Neural crest cell (in vitro differentiated cells): ENCODE results near the gene NFATC3. TPM values are rescaled to one million over a fixed set of nuclear protein-coding genes. Genes with fewer than 3 reads are reported as not detected.
"Not testable (repeated sequence)": the region's sequence is repeated elsewhere in the genome, so short reads cannot be mapped to it uniquely, and the experiment has no call there.

ENCODE experiments used
- DNase-seq: peaks from one replicate; pipeline ENCODE4 v3.0.0; 2021; ENCODE audit warnings: low read depth, mixed read lengths, low spot score
- H3K27ac Mint-ChIP-seq: one replicate; pipeline ENCODE4 v1.8.0; 2021; ENCODE audit warnings: mild to moderate bottlenecking, mixed read lengths; ENCODE audit not compliant: unreplicated experiment
- H3K27me3 Mint-ChIP-seq: 2 replicates; pipeline ENCODE4 v1.8.0; 2021; ENCODE audit warnings: low read depth, mild to moderate bottlenecking, mixed read lengths
- H3K36me3 Mint-ChIP-seq: 2 replicates; pipeline ENCODE4 v1.8.0; 2021; ENCODE audit warnings: low read depth, mild to moderate bottlenecking, mixed read lengths
- H3K4me1 Mint-ChIP-seq: 2 replicates; pipeline ENCODE4 v1.8.0; 2021; ENCODE audit warnings: mixed read lengths
- H3K4me3 Mint-ChIP-seq: one replicate; pipeline ENCODE4 v1.8.0; 2021; ENCODE audit warnings: mild to moderate bottlenecking, mixed read lengths
- H3K9me3 Mint-ChIP-seq: 2 replicates; pipeline ENCODE4 v1.8.0; 2021; ENCODE audit warnings: mixed read lengths
- total RNA-seq: library from RNA; stranded (reverse); gene quantifications from 2 replicates; pipeline ENCODE4 v1.2.1, GENCODE V29; 2021
- TF ChIP-seq, protein P1 (sequence below): fragments of 200-600 bp; sonication (generic); conservative IDR thresholded peaks from 2 replicates; pipeline ENCODE4 v1.5.0; 2021; ENCODE audit warnings: antibody characterized with exemption, mild to moderate bottlenecking

Gene NFATC3
- total RNA-seq, 1 donor from 2014 or later = 64.9 TPM

GRCh38 chr16:68162413-68162812, 77.2 kb downstream of the NFATC3 start:
- no peaks in the 10 kb centered on the region for H3K4me1 Mint-ChIP-seq
- peaks cover 22% of the 10 kb centered on the region for H3K36me3 Mint-ChIP-seq
- peaks cover 3% of the 10 kb centered on the region for H3K9me3 Mint-ChIP-seq
- no peak overlapping the region for H3K4me3 Mint-ChIP-seq
- DNase-seq = no peak
- no peaks in the 10 kb centered on the region for H3K27me3 Mint-ChIP-seq
- TF ChIP-seq, protein P1, sequence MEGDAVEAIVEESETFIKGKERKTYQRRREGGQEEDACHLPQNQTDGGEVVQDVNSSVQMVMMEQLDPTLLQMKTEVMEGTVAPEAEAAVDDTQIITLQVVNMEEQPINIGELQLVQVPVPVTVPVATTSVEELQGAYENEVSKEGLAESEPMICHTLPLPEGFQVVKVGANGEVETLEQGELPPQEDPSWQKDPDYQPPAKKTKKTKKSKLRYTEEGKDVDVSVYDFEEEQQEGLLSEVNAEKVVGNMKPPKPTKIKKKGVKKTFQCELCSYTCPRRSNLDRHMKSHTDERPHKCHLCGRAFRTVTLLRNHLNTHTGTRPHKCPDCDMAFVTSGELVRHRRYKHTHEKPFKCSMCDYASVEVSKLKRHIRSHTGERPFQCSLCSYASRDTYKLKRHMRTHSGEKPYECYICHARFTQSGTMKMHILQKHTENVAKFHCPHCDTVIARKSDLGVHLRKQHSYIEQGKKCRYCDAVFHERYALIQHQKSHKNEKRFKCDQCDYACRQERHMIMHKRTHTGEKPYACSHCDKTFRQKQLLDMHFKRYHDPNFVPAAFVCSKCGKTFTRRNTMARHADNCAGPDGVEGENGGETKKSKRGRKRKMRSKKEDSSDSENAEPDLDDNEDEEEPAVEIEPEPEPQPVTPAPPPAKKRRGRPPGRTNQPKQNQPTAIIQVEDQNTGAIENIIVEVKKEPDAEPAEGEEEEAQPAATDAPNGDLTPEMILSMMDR = no peak
- H3K27ac Mint-ChIP-seq = no peak overlapping the region

GRCh38 chr16:68163275-68163674, 78.1 kb downstream of the NFATC3 start:
- peaks cover 22% of the 10 kb centered on the region for H3K36me3 Mint-ChIP-seq
- not testable (repeated sequence) for H3K4me1 Mint-ChIP-seq, H3K27ac Mint-ChIP-seq, DNase-seq, H3K27me3 Mint-ChIP-seq, H3K9me3 Mint-ChIP-seq, H3K4me3 Mint-ChIP-seq

- no peaks in the 10 kb centered on the region for H3K4me1 Mint-ChIP-seq
- no peaks in the 10 kb centered on the region for H3K27me3 Mint-ChIP-seq
- H3K4me3 Mint-ChIP-seq = no peak overlapping the region
- TF ChIP-seq, protein P1 = no peak
- peaks cover 16% of the 10 kb centered on the region for H3K36me3 Mint-ChIP-seq
- peaks cover 3% of the 10 kb centered on the region for H3K9me3 Mint-ChIP-seq
- DNase-seq = no peak
- no peak overlapping the region for H3K27ac Mint-ChIP-seq
These were observed 81.1 kb downstream of the NFATC3 start for GRCh38 chr16:68166264-68166663.

GRCh38 chr16:68179196-68179795, 94.1 kb downstream of the NFATC3 start:
- TF ChIP-seq, protein P1 = no peak
- H3K27me3 Mint-ChIP-seq = no peaks in the 10 kb centered on the region
- DNase-seq = no peak
- H3K4me1 Mint-ChIP-seq = no peaks in the 10 kb centered on the region
- peaks cover 34% of the 10 kb centered on the region for H3K36me3 Mint-ChIP-seq
- peaks cover 4% of the 10 kb centered on the region for H3K9me3 Mint-ChIP-seq
- no peak overlapping the region for H3K4me3 Mint-ChIP-seq
- no peak overlapping the region for H3K27ac Mint-ChIP-seq

GRCh38 chr16:68179855-68180254, 94.7 kb downstream of the NFATC3 start:
- TF ChIP-seq, protein P1 = no peak
- Mint-ChIP-seq H3K27me3 (no peaks in the 10 kb centered on the region), H3K4me3 (no peak overlapping the region), H3K4me1 (no peaks in the 10 kb centered on the region), H3K27ac (no peak overlapping the region), H3K36me3 (peaks cover 34% of the 10 kb centered on the region), H3K9me3 (peaks cover 4% of the 10 kb centered on the region)
- no peak for DNase-seq

DNA sequence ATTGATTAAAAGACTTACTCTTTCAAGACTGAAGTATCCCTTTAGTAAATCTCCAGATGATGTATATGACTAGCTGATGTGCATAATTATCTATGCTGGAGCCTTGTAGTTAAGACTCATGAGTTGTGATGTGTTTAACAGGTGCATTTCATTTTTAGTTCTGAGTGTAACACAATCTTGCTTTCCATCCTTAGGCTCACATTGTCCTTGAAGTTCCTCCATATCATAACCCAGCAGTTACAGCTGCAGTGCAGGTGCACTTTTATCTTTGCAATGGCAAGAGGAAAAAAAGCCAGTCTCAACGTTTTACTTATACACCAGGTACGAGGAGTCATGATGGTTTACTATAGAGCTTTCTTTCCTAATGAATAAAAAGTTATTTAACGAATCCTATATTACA, 97.9 kb downstream of the NFATC3 start:
- H3K4me1 Mint-ChIP-seq = no peaks in the 10 kb centered on the region
- no peak for DNase-seq
- H3K27ac Mint-ChIP-seq = no peak overlapping the region
- TF ChIP-seq, protein P1 = no peak
- peaks cover 4% of the 10 kb centered on the region for H3K9me3 Mint-ChIP-seq
- H3K36me3 Mint-ChIP-seq = peaks cover 37% of the 10 kb centered on the region
- H3K4me3 Mint-ChIP-seq = no peak overlapping the region
- no peaks in the 10 kb centered on the region for H3K27me3 Mint-ChIP-seq
